Measurements from ENCODE around the gene MRTFA. TPM values are rescaled to one million over a fixed set of nuclear protein-coding genes. Genes with fewer than 3 reads are reported as not detected.

The MRTFA gene
- total RNA-seq, 1 experiment from 2014 or later = 44.7 TPM

DNA sequence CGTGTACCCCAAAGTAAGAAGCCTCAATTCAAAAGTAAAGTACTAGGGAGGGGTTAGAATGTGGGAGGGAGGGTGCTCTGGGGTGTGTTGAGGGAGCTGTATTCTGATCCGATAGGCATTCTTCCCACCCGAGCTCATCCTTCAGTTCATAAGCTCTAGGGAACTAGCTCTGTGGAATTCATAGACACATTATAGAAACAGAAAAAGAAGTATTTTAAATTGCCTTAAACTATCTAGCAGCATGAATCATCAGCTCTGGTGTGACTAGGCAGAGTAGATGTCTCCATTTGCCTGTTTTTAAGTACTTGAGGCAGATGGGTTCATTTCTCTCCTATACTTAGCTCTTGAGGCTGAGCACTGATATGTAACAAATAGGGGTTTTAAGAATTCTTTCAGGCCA lies 273.5 kb downstream of the MRTFA start:
- no peak for DNase-seq
- CTCF ChIA-PET = no interaction called here
- H3K4me2 ChIP-seq = no peak overlapping the region
- no peaks in the 10 kb centered on the region for H3K9me2 ChIP-seq (ENCODE audit: insufficient read depth)
- no peaks in the 10 kb centered on the region for H3K79me2 ChIP-seq (ENCODE audit: low read depth)
- no peaks in the 10 kb centered on the region for H3K4me1 ChIP-seq (replicated peaks; ENCODE audit: insufficient read depth)
- no TSS peak for BruUV-seq (replicated peaks)
- no peaks in the 10 kb centered on the region for H3K9me3 ChIP-seq (ENCODE audit: insufficient read depth, low read depth)
- intact Hi-C loops (cut with micrococcal nuclease; ENCODE audit: unreplicated experiment) = no loop called here
- peaks cover 25% of the 10 kb centered on the region; the same call in 1 of the 2 replicates for H3F3A ChIP-seq (ENCODE audit: insufficient read depth, low read depth)
- no peak overlapping the region for H3K4me3 ChIP-seq
- H3K36me3 ChIP-seq (ENCODE audit: low read depth) = peaks cover 76% of the 10 kb centered on the region
- no peak overlapping the region for H2AFZ ChIP-seq
- no peaks in the 10 kb centered on the region for H4K20me1 ChIP-seq (ENCODE audit: insufficient read depth)
- H3K27ac ChIP-seq = no peak overlapping the region
- no peaks in the 10 kb centered on the region for H3K27me3 ChIP-seq (ENCODE audit: insufficient read depth, low read depth)
- POLR2A ChIA-PET (ENCODE audit: unreplicated experiment) = interaction anchor here (0.6 kb wide), 1 partner anchor 119 kb away, joined by 3 read pairs; no protein-coding TSS in a partner anchor
- no peak for TF ChIP-seq EZH2 (IDR thresholded peaks at IDR 0.05; ENCODE audit: low read depth)
- TF ChIP-seq CTCF (conservative IDR thresholded peaks at IDR 0.05) = no peak

DNA sequence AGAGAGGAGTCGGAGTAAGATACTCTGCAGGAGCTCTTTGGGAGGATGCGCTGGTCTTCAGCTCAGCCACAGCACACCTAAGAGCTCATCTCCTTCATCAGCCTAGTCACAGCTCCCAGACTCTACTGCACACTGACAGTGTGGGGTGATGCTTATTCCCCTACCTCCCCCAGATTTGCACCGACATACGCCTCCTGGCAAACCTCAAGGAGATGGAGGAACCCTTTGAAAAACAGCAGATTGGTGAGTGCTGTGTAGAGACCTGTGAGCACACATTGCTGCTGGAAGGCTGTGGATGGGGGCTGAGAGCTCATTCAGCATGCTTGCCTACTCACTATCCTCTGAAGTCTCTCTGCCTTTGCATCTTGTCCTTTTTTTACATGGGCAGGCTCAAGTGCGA lies 275.4 kb downstream of the MRTFA start:
- no peak overlapping the region for H3K4me3 ChIP-seq
- no peaks in the 10 kb centered on the region for H3K4me1 ChIP-seq (replicated peaks; ENCODE audit: insufficient read depth)
- no TSS peak for BruUV-seq (replicated peaks)
- DNase-seq = no peak
- CTCF ChIA-PET = no interaction called here
- no peaks in the 10 kb centered on the region for H3K27me3 ChIP-seq (ENCODE audit: insufficient read depth, low read depth)
- H3K9me3 ChIP-seq (ENCODE audit: insufficient read depth, low read depth) = no peaks in the 10 kb centered on the region
- no peak overlapping the region for H2AFZ ChIP-seq
- POLR2A ChIA-PET (ENCODE audit: unreplicated experiment) = no interaction called here
- H3K36me3 ChIP-seq (ENCODE audit: low read depth) = peaks cover 69% of the 10 kb centered on the region
- no peak overlapping the region for H3K27ac ChIP-seq
- H3K79me2 ChIP-seq (ENCODE audit: low read depth) = no peaks in the 10 kb centered on the region
- no peak overlapping the region for H3K4me2 ChIP-seq
- H3F3A ChIP-seq (ENCODE audit: insufficient read depth, low read depth) = peaks cover 14% of the 10 kb centered on the region; the same call in 1 of the 2 replicates
- TF ChIP-seq EZH2 (IDR thresholded peaks at IDR 0.05; ENCODE audit: low read depth) (no peak), CTCF (conservative IDR thresholded peaks at IDR 0.05) (no peak)
- no peaks in the 10 kb centered on the region for H4K20me1 ChIP-seq (ENCODE audit: insufficient read depth)
- intact Hi-C loops (cut with micrococcal nuclease; ENCODE audit: unreplicated experiment) = no loop called here
- no peaks in the 10 kb centered on the region for H3K9me2 ChIP-seq (ENCODE audit: insufficient read depth)

Other genes with a start within 250 kb of the MRTFA start
- 0.24 and 0.28 TPM in 2 replicates for gene MCHR1, start 42.8 kb upstream of the MRTFA start, total RNA-seq (2021)
- 25.0 and 28.1 TPM in 2 replicates for gene SLC25A17, start 182.6 kb upstream of the MRTFA start, total RNA-seq (2021)
- 285 and 303 TPM in 2 replicates for gene ST13, start 219.9 kb upstream of the MRTFA start, total RNA-seq (2021)
- 34.3 and 42.7 TPM in 2 replicates for gene XPNPEP3, start 220.4 kb upstream of the MRTFA start, total RNA-seq (2021)
- not detected in 2 replicates for gene DNAJB7, start 225.4 kb upstream of the MRTFA start, total RNA-seq (2021)

Measured in PC-9 (cell line).